K562 (cell line): ENCODE measurements around the gene APPBP2. TPM values are rescaled to one million over a fixed set of nuclear protein-coding genes. Genes with fewer than 3 reads are reported as not detected.

Experiments
- ATAC-seq: fragments of 200-7000 bp; cut with Tn5 transposase; 3 replicates; pipeline ENCODE4 v1.9.1; 2020; ENCODE audit warnings: moderate library complexity
- BruUV-seq: library from RNA; stranded (reverse); fragments of 400-500 nt; replicated peaks from 2 replicates; lab custom pipeline; 2021; lab: Mats Ljungman, UMichigan
- CTCF ChIA-PET: fragments of 300-600 bp; formaldehyde crosslinking; extraction: SDS; loops from one replicate; lab custom pipeline; 2021; ENCODE audit warnings: low intra/inter-chr PET ratio; lab: Yijun Ruan, JAX
- POLR2A ChIA-PET: fragments of 300-600, 350-650 bp; sonication (Branson Sonifier 250); formaldehyde crosslinking; extraction: SDS; loops from one replicate; lab custom pipeline; 2021; ENCODE audit warnings: antibody characterized with exemption, inconsistent platforms; lab: Yijun Ruan, JAX
- DNase-seq, 4 experiments: peaks; one replicate each; pipeline versions ENCODE4 v3.0.0 to v3.0.0-alpha.2; 2011 to 2018; ENCODE audit warnings: low spot score in 3 of 4, mixed read lengths in 3 of 4; ENCODE audit errors: extremely low read depth in 1 of 4
- FAIRE-seq: peaks from 2 replicates; lab custom pipeline; 2011; peaks lifted over from hg19 to GRCh38; lab: Jason Lieb, UNC
- H2AFZ ChIP-seq: 2 replicates; pipeline ENCODE4 v1.6.0; 2011; ENCODE audit warnings: low read depth, low read length, control low read depth, inconsistent platforms
- H3K27ac ChIP-seq: fragments of 200-600 bp; 3 replicates; pipeline ENCODE4 v1.8.0; 2011; ENCODE audit warnings: low read depth, mild to moderate bottlenecking, control low read depth, inconsistent platforms, low read length, moderate library complexity, mixed read lengths; ENCODE audit errors: extremely low read depth
- H3K27me3 ChIP-seq, 2 experiments: fragments of 300-600 bp in 1 of 2; 2 replicates in 1 of 2; 3 replicates in 1 of 2; pipeline versions ENCODE4 v1.6.0 to v1.8.0; 2011; ENCODE audit warnings: inconsistent platforms in 2 of 2, low read length in 2 of 2, mild to moderate bottlenecking in 1 of 2, mixed read lengths in 1 of 2, moderate library complexity in 1 of 2; ENCODE audit not compliant: control insufficient read depth in 2 of 2, insufficient read depth in 2 of 2
- H3K36me3 ChIP-seq: fragments of 300-600 bp; 3 replicates; pipeline ENCODE4 v1.8.0; 2011; ENCODE audit warnings: mild to moderate bottlenecking, low read length, inconsistent platforms; ENCODE audit not compliant: control insufficient read depth, insufficient read depth
- H3K4me1 ChIP-seq, 2 experiments: fragments of 200-600 bp in 1 of 2; replicated peaks in 1 of 2; 2 replicates in 1 of 2; 3 replicates in 1 of 2; pipeline versions ENCODE4 v1.5.1 to v1.8.0; 2011; ENCODE audit warnings: inconsistent platforms in 2 of 2, low read length in 2 of 2, mild to moderate bottlenecking in 1 of 2, mixed read lengths in 1 of 2, moderate library complexity in 1 of 2; ENCODE audit not compliant: control insufficient read depth in 2 of 2, insufficient read depth in 2 of 2
- H3K4me2 ChIP-seq: 2 replicates; pipeline ENCODE4 v1.6.1; 2011; ENCODE audit warnings: low read length, control low read depth, inconsistent platforms, mixed read lengths; ENCODE audit not compliant: insufficient read depth
- H3K4me3 ChIP-seq: fragments of 200-600 bp; sonication (generic), shearing (Covaris generic); 2 replicates; pipeline ENCODE4 v1.5.1; 2016; ENCODE audit warnings: control low read depth, inconsistent platforms
- H3K79me2 ChIP-seq: fragments of 200-600 bp; 3 replicates; pipeline ENCODE4 v1.8.0; 2011; ENCODE audit warnings: low read length, inconsistent platforms; ENCODE audit not compliant: control insufficient read depth, insufficient read depth
- H3K9ac ChIP-seq, 2 experiments: 2 replicates each; pipeline versions ENCODE4 v1.6.0 to v1.6.1; 2011; ENCODE audit warnings: low read depth in 2 of 2, low read length in 2 of 2, control low read depth in 1 of 2, inconsistent platforms in 1 of 2, mild to moderate bottlenecking in 1 of 2, mixed read lengths in 1 of 2; ENCODE audit not compliant: insufficient read depth in 1 of 2
- H3K9me1 ChIP-seq: one replicate; pipeline ENCODE4 v1.6.0; 2011; ENCODE audit warnings: inconsistent platforms, mild to moderate bottlenecking, low read length, moderate library complexity; ENCODE audit not compliant: control insufficient read depth, insufficient read depth
- H3K9me3 ChIP-seq: replicated peaks from 2 replicates; pipeline ENCODE4 v1.5.1; 2011; ENCODE audit warnings: low read depth, low read length, inconsistent platforms; ENCODE audit not compliant: control insufficient read depth, insufficient read depth
- H4K20me1 ChIP-seq: replicated peaks from 2 replicates; pipeline ENCODE4 v1.6.1; 2011; ENCODE audit warnings: low read length, inconsistent platforms, mixed read lengths; ENCODE audit not compliant: control insufficient read depth, insufficient read depth
- ATF7 ChIP-seq: fragments of 450-650 bp; IDR thresholded peaks from 2 replicates; pipeline ENCODE4 v1.7.1; 2014; ENCODE audit warnings: mild to moderate bottlenecking, moderate library complexity
- BCL6 ChIP-seq: fragments of 250-450 bp; sonication (Bioruptor Pico); IDR thresholded peaks from 2 replicates; pipeline ENCODE4 v1.4.0; 2020
- EWSR1 ChIP-seq: fragments of 450-650 bp; IDR thresholded peaks from 2 replicates; pipeline ENCODE4 v1.6.1; 2018; ENCODE audit warnings: borderline replicate concordance, mild to moderate bottlenecking, low read depth, moderate library complexity; ENCODE audit not compliant: partially characterized antibody
- KAT7 ChIP-seq: sonication (generic); formaldehyde crosslinking; IDR thresholded peaks from 2 replicates; pipeline ENCODE4 v1.8.0; 2022; ENCODE audit warnings: missing genetic modification reagents, mild to moderate bottlenecking, borderline replicate concordance
- KLF6 ChIP-seq: fragments of 250-450 bp; sonication (Bioruptor Pico); IDR thresholded peaks from 2 replicates; pipeline ENCODE4 v1.4.0; 2020; ENCODE audit warnings: mild to moderate bottlenecking, moderate library complexity, borderline replicate concordance
- MAFK ChIP-seq: IDR thresholded peaks from 2 replicates; pipeline ENCODE4 v1.6.1; 2011; ENCODE audit warnings: low read length, improper control_type of control experiment
- PYGO2 ChIP-seq: fragments of 450-650 bp; IDR thresholded peaks from 2 replicates; pipeline ENCODE4 v1.6.1; 2016; ENCODE audit warnings: mild to moderate bottlenecking, missing genetic modification characterization, moderate library complexity, missing compliant biosample characterization
- SMARCC2 ChIP-seq: fragments of 450-650 bp; IDR thresholded peaks from 2 replicates; pipeline ENCODE4 v1.6.1; 2017; ENCODE audit warnings: antibody characterized with exemption, moderate library complexity, mild to moderate bottlenecking, low read depth
- ZBTB11 ChIP-seq, 3 experiments: fragments of 200-800 bp in 1 of 3; fragments of 250-450 bp in 1 of 3; fragments of 450-650 bp in 1 of 3; sonication (Bioruptor Pico) in 1 of 3; sonication (Bioruptor generic) in 1 of 3; formaldehyde crosslinking in 1 of 3; IDR thresholded peaks; 2 replicates each; pipeline versions ENCODE4 v1.6.1 to v1.8.0; 2016 to 2022; ENCODE audit warnings: mild to moderate bottlenecking in 2 of 3, missing genetic modification characterization in 2 of 3, missing compliant biosample characterization in 1 of 3, moderate library complexity in 1 of 3
- ZNF121 ChIP-seq: sonication (generic); formaldehyde crosslinking; conservative IDR thresholded peaks from 2 replicates; pipeline ENCODE4 v1.8.0; 2022; ENCODE audit warnings: missing genetic modification reagents
- ZNF444 ChIP-seq: fragments of 250-450 bp; sonication (Bioruptor Pico); IDR thresholded peaks from 2 replicates; pipeline ENCODE4 v1.4.0; 2020; ENCODE audit warnings: mild to moderate bottlenecking, moderate library complexity
- WGBS: fragments of 100-300 bp; shearing (Covaris generic); methylation state at CpG from one replicate; pipeline ENCODE4 v1.1.6; 2016; ENCODE audit warnings: low coverage, mixed read lengths; ENCODE audit not compliant: insufficient coverage; ENCODE audit errors: missing lambda C conversion rate; 5-methylcytosine and 5-hydroxymethylcytosine counted together
- in situ Hi-C: fragments of 300-500 bp; cut with MboI; formaldehyde crosslinking; loops from 4 replicates; pipeline ENCODE4 v1.15.0; 2018; ENCODE audit warnings: inconsistent platforms, mixed read lengths
- intact Hi-C: fragments of 100-400 bp; cut with micrococcal nuclease; formaldehyde crosslinking; loops from 2 replicates; pipeline ENCODE4 v1.14.2; 2022
- polyA plus RNA-seq, 8 experiments: library from polyadenylated mRNA; depleted of rRNA in 4 of 8; stranded (reverse) in 5 of 8; unstranded in 3 of 8; fragments of >200 nt; fragmentation: Nextera tagmentation in 2 of 8; fragmentation: Illumina TruSeq in 1 of 8; extraction: Ambion mirVana in 2 of 8; extraction: Trizol in 1 of 8; gene quantifications; 2 replicates each; pipeline versions ENCODE4 v1.2.1 to v1.2.3, GENCODE V29; 2011 to 2014; ENCODE audit warnings: inconsistent platforms in 1 of 8, missing spikeins in 1 of 8
- total RNA-seq, 7 experiments: library from RNA; depleted of rRNA in 6 of 7; stranded (reverse); fragments of >200 nt in 6 of 7; fragmentation: Illumina TruSeq in 2 of 7; extraction: Trizol in 2 of 7; gene quantifications; 2 replicates each; pipeline versions ENCODE4 v1.2.1 to v1.2.3, GENCODE V29; 2011 to 2021; ENCODE audit warnings: low replicate concordance in 1 of 7

Gene APPBP2
- total and polyA plus RNA-seq, 9 of the 15 experiments (the other 6 are each of a cell fraction or from before 2014, with no cell fraction given), result 2.7 to 16.8 (median 6.9) TPM

GRCh38 chr17:60410001-60410400 lies 116.0 kb downstream of the APPBP2 start (continued):
- TF ChIP-seq ZBTB11 (CRISPR knock-in tag; IDR thresholded peaks at IDR 0.05) (peak in 1 of 3 experiments; percentile 77; a peak in 2 of 6 replicates), KAT7 (no peak)

- 23% methylated on average over 3 of the region's 3 CpGs for WGBS
- TF ChIP-seq ZNF121, result no peak
- TF ChIP-seq ATF7, result peak; percentile 28; the same call in 1 of the 2 replicates
- TF ChIP-seq ZNF444 (CRISPR knock-in tag), result no peak
- TF ChIP-seq KLF6, result no peak
- TF ChIP-seq PYGO2 (tag), result no peak
- no peak for TF ChIP-seq SMARCC2
- TF ChIP-seq BCL6 (CRISPR knock-in tag), result no peak
- TF ChIP-seq EWSR1, result peak; percentile 35
- no peak for TF ChIP-seq MAFK
These were observed 119.2 kb downstream of the APPBP2 start for GRCh38 chr17:60406887-60407286.

More at GRCh38 chr17:60406887-60407286, 119.2 kb downstream of the APPBP2 start:
- H3K36me3 ChIP-seq, result no peaks in the 10 kb centered on the region
- no peaks in the 10 kb centered on the region for H3K79me2 ChIP-seq
- no peak for FAIRE-seq
- ChIA-PET POLR2A (interaction anchor here (2.3 kb wide), 1 partner anchor 15 kb away, joined by 4 read pairs; the partner anchor contains the start of gene USP32), CTCF (no interaction called here)
- no peak overlapping the region for H2AFZ ChIP-seq
- H3K4me3 ChIP-seq, result no peak overlapping the region
- no peak for ATAC-seq
- no peak overlapping the region for H3K27ac ChIP-seq
- no peak overlapping the region for H3K9ac ChIP-seq
- no peaks in the 10 kb centered on the region for H3K27me3 ChIP-seq
- H3K4me2 ChIP-seq, result no peak overlapping the region
- DNase-seq, result no peak
- in situ Hi-C loops (no loop called here), intact Hi-C loops (no loop called here)
- BruUV-seq, result no TSS peak
- no peaks in the 10 kb centered on the region; a peak in 1 of 5 replicates for H3K4me1 ChIP-seq
- no peaks in the 10 kb centered on the region for H3K9me1 ChIP-seq
- no peaks in the 10 kb centered on the region for H4K20me1 ChIP-seq
- no peaks in the 10 kb centered on the region; the same call in 1 of the 2 replicates for H3K9me3 ChIP-seq
